Activated CD4-positive, alpha-beta T cell treated with anti-CD3 and anti-CD28 coated beads for 4 hours (primary cell): Measurements from ENCODE around the gene OR52B4.
"Not testable (repeated sequence)": the region's sequence is repeated elsewhere in the genome, so short reads cannot be mapped to it uniquely, and the experiment has no call there.

Experiments used
- DNase-seq, 2 donors: peaks; one replicate each; pipeline ENCODE4 v3.0.0-alpha.2; 2020

The OR52B4 gene

DNA sequence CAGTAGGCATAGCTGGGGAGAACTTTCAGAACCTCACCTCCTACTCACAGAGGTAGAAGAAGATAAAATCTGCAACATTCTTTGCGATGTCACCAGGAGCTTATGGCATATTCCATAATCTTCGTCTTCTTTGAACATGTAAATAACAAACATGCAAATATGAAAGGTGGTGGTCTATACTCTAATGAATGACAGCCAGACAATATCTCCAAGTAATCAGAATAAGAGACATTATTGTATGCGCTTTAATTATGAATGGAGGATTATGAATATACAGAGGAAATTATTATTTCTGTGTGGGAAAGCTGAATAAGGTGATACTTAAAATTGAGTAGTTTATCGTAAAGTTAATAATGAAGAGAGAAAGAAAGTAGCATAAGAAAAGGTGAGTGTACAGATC lies at the start of gene OR52B4:
OR52B4 (minus strand) TSS at position 101 of the 400 bp plus-strand sequence; CDS start at position 10, 91 bp downstream.
- no peak for DNase-seq

DNA sequence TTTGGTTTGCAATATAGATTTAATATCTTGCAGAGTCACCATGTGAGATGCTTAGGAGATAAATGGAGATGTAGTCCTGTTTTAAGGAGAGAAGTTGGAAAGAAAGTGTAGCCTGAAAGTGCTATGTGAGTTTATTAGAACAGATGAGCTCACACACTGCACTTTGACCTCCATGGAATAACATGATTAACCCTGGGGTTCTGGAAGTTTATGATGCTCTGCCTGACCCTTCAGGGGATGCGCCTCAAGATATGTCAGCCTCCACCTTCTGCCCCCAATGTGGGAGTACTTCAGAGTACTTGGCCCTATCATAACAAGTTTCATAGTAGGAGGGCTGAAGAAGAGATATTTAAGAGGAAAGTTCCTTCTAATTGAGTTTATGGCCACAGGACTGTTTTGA lies 48.6 kb upstream of the OR52B4 start:
- DNase-seq: no peak

GRCh38 chr11:4416306-4416705 lies 48.1 kb upstream of the OR52B4 start:
- DNase-seq: no peak

DNA sequence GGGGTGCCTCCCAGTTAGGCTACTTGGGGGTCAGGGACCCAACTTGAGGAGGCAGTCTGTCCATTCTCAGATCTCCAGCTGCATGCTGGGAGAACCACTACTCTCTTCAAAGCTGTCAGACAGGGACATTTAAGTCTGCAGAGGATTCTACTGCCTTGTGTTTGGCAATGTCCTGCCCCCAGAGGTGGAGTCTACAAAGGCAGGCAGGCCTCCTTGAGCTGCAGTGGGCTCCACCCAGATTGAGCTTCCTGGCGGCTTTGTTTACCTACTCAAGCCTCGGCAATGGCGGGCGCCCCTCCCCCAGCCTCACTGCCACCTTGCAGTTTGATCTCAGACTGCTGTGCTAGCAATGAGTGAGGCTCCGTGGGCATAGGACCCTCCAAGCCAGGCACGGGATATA lies 38.0 kb upstream of the OR52B4 start:
- not testable (repeated sequence) for DNase-seq

DNA sequence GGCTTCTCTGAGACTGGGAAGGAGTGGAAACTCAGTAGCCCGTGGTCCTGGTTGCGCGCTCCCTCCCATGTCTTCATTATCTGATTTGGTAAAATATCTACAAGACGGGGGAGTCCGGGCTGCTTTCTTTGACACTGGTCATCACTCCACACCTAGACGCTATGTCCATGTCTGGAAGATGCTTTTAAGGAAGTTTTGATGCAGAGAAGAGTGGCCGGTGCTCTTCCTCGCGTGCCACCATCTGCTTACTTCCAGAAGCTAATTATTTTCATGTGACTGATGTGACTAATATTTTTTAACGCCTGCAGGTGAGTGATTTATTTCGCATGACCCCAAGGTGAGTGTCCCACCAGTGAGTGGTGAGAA lies 25.7 kb upstream of the OR52B4 start:
- no peak for DNase-seq

GRCh38 chr11:4393209-4393857 lies 25.1 kb upstream of the OR52B4 start, which contains the start of gene TRIM21:
Gene TRIM21, minus strand, starts transcription at chr11:4393702. Its CDS starts 3,293 bp downstream, at chr11:4390409.
- DNase-seq: peak; percentile 85 to 92

- no peak for DNase-seq
Observed at GRCh38 chr11:4388221-4388620, 20.0 kb upstream of the OR52B4 start.

- DNase-seq: no peak
Observed at GRCh38 chr11:4385978-4386740, 18.0 kb upstream of the OR52B4 start.

GRCh38 chr11:4381901-4382300 lies 13.7 kb upstream of the OR52B4 start:
- DNase-seq: no peak

DNA sequence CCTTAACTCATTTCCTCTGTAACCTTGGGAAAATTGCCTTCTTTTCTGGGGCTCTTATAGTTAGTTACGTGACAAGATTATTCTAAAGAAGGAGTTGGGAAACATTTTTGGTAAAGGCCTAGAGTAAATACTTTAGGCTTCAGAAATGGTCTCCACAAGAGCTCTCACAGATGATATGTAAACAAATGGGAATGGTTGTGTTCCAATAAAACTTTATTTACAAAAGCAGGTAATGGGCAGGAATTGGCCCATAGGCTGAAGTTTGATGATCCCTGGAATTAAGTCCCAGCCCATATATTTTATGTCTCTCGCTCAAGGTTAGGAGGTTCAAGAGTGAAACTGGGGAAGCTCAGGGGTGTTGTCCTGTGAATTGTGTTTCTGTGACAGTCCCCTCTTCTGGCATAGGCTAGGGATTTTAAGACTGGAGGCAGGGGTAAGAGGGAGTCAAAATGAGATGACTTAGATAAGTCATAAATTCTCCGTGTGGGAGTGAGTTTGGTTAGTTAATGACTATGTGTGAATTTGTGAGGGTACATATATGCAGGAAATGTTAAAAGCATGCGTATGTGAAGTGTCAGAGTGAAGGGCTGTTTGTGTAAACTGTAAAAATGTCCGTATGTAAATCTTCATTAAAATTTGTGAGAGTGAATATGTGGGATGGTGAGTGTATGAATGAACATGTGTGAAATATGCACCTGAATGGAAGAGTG lies 7.4 kb upstream of the OR52B4 start:
- DNase-seq: no peak

- DNase-seq: no peak
Observed at GRCh38 chr11:4370166-4370565, 2.0 kb upstream of the OR52B4 start.

- DNase-seq: not testable (repeated sequence)
Observed at GRCh38 chr11:4348142-4348541, 20.0 kb downstream of the OR52B4 start.

DNA sequence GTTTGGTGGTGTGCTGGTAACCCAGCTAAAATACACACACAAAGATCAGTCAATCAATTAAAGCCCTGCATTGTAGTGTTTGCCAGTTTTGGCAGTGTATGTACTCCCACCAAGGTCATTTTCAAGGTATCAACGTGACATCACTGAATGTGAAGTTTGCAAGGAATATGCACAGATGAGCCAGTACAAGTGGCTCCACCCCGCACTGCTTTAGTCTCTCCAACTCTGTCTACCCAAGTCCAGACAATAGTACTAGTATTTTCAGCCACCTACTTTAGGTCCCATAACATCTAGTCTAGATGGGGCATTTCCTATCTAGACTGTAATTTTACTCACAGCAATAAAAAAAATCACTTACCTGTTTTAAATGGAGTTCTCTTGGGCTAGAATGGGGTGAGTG lies 22.8 kb downstream of the OR52B4 start:
- DNase-seq: not testable (repeated sequence)

DNA sequence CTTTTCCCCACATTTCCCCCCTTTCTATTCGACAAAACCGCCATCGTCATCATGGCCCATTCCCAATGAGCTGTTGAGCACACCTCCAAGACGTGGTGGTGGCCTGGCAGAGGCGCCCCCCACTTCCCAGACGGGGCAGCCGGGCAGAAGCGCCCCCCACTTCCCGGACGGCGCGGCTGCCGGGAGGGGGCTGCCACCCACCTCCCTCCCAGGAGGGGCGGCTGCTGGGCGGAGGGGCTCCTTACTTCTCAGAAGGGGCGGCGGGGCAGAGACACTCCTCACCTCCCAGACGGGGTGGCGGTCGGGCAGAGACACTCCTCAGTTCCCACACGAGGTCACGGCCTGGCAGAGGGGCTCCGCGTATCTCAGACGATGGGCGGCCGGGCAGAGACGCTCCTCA lies 33.8 kb downstream of the OR52B4 start:
- not testable (repeated sequence) for DNase-seq
